ENCODE data around the gene KMT5B. TPM values are rescaled to one million over a fixed set of nuclear protein-coding genes. Genes with fewer than 3 reads are reported as not detected.

Gene KMT5B
- polyA plus RNA-seq, 3 donors, result 10.6 to 19.2 (median 16.8) TPM

DNA sequence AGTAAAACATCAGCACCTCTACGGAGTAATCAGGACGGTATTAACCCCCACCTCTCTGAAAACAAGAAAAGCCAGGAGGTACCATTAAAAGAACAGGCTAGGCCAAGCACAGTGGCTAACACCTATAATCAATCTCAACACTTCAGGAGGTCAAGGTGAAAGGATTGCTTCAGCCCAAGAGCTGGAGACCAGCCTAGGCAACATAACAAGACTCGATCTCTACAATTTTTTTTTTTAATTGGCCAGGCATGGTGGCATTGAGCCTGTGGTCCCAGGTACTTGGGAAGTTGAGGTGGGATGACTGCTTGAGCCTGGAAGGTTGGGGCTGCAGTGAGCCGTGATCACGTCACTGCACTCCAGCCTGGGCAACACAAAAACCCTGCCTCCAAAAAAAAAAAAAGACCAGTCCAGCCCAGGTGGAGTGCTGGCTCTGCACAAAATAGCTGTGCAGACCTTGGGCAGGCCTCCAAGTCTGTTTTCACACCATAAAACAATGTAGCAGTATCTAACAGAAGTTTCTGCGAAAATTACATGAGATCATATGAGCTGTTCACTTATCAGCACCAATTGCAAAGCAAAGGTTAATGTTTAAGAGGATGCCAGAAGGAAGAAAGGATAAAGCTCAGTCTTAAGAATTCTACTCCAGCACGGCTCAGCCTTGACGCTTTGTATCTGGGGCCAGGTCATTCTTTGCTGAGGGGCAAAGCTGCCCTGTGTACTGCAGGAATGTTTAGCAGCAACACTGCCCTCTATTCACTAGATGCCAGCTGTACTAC, 106.7 kb downstream of the KMT5B start:
- 18 to 68% (median 59%) methylated on average over 8 of the region's 8 CpGs for WGBS, 3 donors
- no peak overlapping the region for H3K27ac ChIP-seq (ENCODE audit: low read depth, low read length)

Other genes starting within 250 kb of the KMT5B start
- 10 to 100 TPM; 10.7 to 27.1 (median 16.2) TPM for gene UNC93B1, start 209.2 kb downstream of the KMT5B start, polyA plus RNA-seq
- gene ALDH3B1, start 203.0 kb downstream of the KMT5B start, polyA plus RNA-seq, result 1 to 10 TPM; 3.1 to 8.7 (median 6.9) TPM
- gene NDUFS8, start 182.6 kb downstream of the KMT5B start, polyA plus RNA-seq, result 100 to 1,000 TPM in 2 of 3 donors, 10 to 100 TPM in 1; 77.7 to 240 (median 115) TPM
- gene TCIRG1, start 174.3 kb downstream of the KMT5B start, polyA plus RNA-seq, result 100 to 1,000 TPM; 109 to 263 (median 130) TPM
- 10 to 100 TPM; 14.3 to 16.4 (median 16.0) TPM for gene CHKA, start 91.9 kb downstream of the KMT5B start, polyA plus RNA-seq
- gene C11orf24, start 58.7 kb upstream of the KMT5B start, polyA plus RNA-seq, result 10 to 100 TPM; 14.4 to 23.4 (median 16.8) TPM
- gene LRP5, start 99.3 kb upstream of the KMT5B start, polyA plus RNA-seq, result 10 to 100 TPM; 26.0 to 50.1 (median 33.6) TPM
- gene PPP6R3, start 247.5 kb upstream of the KMT5B start, polyA plus RNA-seq, result 10 to 100 TPM; 14.3 to 31.5 (median 26.9) TPM